GM23338 (cell line): ENCODE measurements around the gene SNAP25. TPM values are rescaled to one million over a fixed set of nuclear protein-coding genes. Genes with fewer than 3 reads are reported as not detected.

Source experiments
- ATAC-seq: fragments of 200-7000 bp; cut with Tn5 transposase; 3 replicates; pipeline ENCODE4 v1.9.1; 2020
- DNase-seq: peaks from one replicate; pipeline ENCODE4 v3.0.0-alpha.2; 2015; ENCODE audit warnings: low spot score
- H2AFZ ChIP-seq: fragments of 200-600 bp; sonication (generic); 2 replicates; pipeline ENCODE4 v1.8.0; 2016; ENCODE audit warnings: antibody characterized with exemption, mild to moderate bottlenecking, moderate library complexity
- H3F3A ChIP-seq: fragments of 200-600 bp; sonication (generic); replicated peaks from 2 replicates; pipeline ENCODE4 v1.8.0; 2017; ENCODE audit warnings: antibody characterized with exemption, mixed run types, low read depth
- H3K27ac ChIP-seq: fragments of 200-600 bp; sonication (generic); 2 replicates; pipeline ENCODE4 v1.6.1; 2016; ENCODE audit warnings: low read depth
- H3K27me3 ChIP-seq: fragments of 200-600 bp; sonication (generic); 2 replicates; pipeline ENCODE4 v1.8.0; 2016; ENCODE audit warnings: mild to moderate bottlenecking, mixed run types, moderate library complexity; ENCODE audit not compliant: insufficient read depth
- H3K36me3 ChIP-seq: fragments of 200-600 bp; sonication (generic); 2 replicates; pipeline ENCODE4 v1.8.0; 2016; ENCODE audit warnings: mild to moderate bottlenecking; ENCODE audit not compliant: insufficient read depth
- H3K4me1 ChIP-seq: fragments of 200-600 bp; sonication (generic); 2 replicates; pipeline ENCODE4 v1.8.0; 2016; ENCODE audit warnings: mild to moderate bottlenecking, moderate library complexity; ENCODE audit not compliant: insufficient read depth
- H3K4me2 ChIP-seq: fragments of 200-600 bp; sonication (generic); 2 replicates; pipeline ENCODE4 v1.7.1; 2017; ENCODE audit warnings: mixed run types
- H3K4me3 ChIP-seq: fragments of 200-600 bp; sonication (generic); 2 replicates; pipeline ENCODE4 v1.6.1; 2016; ENCODE audit warnings: mixed run types
- H3K79me2 ChIP-seq: fragments of 200-600 bp; sonication (generic); replicated peaks from 2 replicates; pipeline ENCODE4 v1.8.0; 2017; ENCODE audit warnings: mild to moderate bottlenecking; ENCODE audit not compliant: insufficient read depth
- H3K9me2 ChIP-seq: fragments of 200-600 bp; sonication (generic); 2 replicates; pipeline ENCODE4 v1.8.0; 2017; ENCODE audit not compliant: insufficient read depth
- H4K20me1 ChIP-seq: fragments of 200-600 bp; sonication (generic); replicated peaks from 2 replicates; pipeline ENCODE4 v1.8.0; 2017; ENCODE audit warnings: mild to moderate bottlenecking; ENCODE audit not compliant: insufficient read depth
- H3K27ac Mint-ChIP-seq: 2 replicates; pipeline ENCODE4 v1.8.0; 2020; ENCODE audit warnings: inconsistent platforms, mild to moderate bottlenecking, moderate library complexity, mixed read lengths
- H3K27me3 Mint-ChIP-seq: 3 replicates; pipeline ENCODE4 v1.8.0; 2022; ENCODE audit warnings: low read depth, mild to moderate bottlenecking, moderate library complexity, mixed read lengths, inconsistent platforms; ENCODE audit not compliant: insufficient read depth, poor library complexity
- H3K36me3 Mint-ChIP-seq: 3 replicates; pipeline ENCODE4 v1.8.0; 2021; ENCODE audit warnings: low read depth, mild to moderate bottlenecking, inconsistent platforms, moderate library complexity, mixed read lengths
- H3K4me1 Mint-ChIP-seq: 3 replicates; pipeline ENCODE4 v1.8.0; 2020; ENCODE audit warnings: mild to moderate bottlenecking, inconsistent platforms, mixed read lengths
- H3K4me3 Mint-ChIP-seq: 3 replicates; pipeline ENCODE4 v1.8.0; 2021; ENCODE audit warnings: moderate library complexity, mild to moderate bottlenecking, inconsistent platforms, mixed read lengths
- H3K9me3 Mint-ChIP-seq: 3 replicates; pipeline ENCODE4 v1.8.0; 2020; ENCODE audit warnings: moderate library complexity, mild to moderate bottlenecking, inconsistent platforms, mixed read lengths
- CREB1 ChIP-seq: fragments of 250-450 bp; sonication (Bioruptor Pico); IDR thresholded peaks from 2 replicates; pipeline ENCODE4 v1.5.0; 2020; ENCODE audit warnings: low read depth, mild to moderate bottlenecking, moderate library complexity
- EZH2 ChIP-seq: fragments of 200-600 bp; sonication (generic); IDR thresholded peaks from one replicate; pipeline ENCODE4 v1.8.0; 2017; ENCODE audit warnings: antibody characterized with exemption, mild to moderate bottlenecking, low read depth; ENCODE audit not compliant: unreplicated experiment
- JUNB ChIP-seq: IDR thresholded peaks from one replicate; pipeline ENCODE4 v1.6.1; 2016; ENCODE audit warnings: antibody characterized with exemption; ENCODE audit not compliant: unreplicated experiment
- NANOG ChIP-seq: IDR thresholded peaks from 2 replicates; pipeline ENCODE4 v1.6.1; 2016; ENCODE audit warnings: antibody characterized with exemption, borderline replicate concordance
- POLR2AphosphoS5 ChIP-seq: IDR thresholded peaks from 2 replicates; pipeline ENCODE4 v1.6.1; 2016; ENCODE audit warnings: antibody characterized with exemption, low read depth
- ZNF114 ChIP-seq: fragments of 250-450 bp; sonication (Bioruptor Pico); IDR thresholded peaks from 2 replicates; pipeline ENCODE4 v1.5.0; 2020; ENCODE audit warnings: mild to moderate bottlenecking, moderate library complexity
- polyA plus RNA-seq: library from polyadenylated mRNA; unstranded; fragments of >200 nt; fragmentation: Nextera tagmentation; extraction: Ambion mirVana; gene quantifications from 2 replicates; pipeline ENCODE4 v1.2.1, GENCODE V29; 2016
- total RNA-seq: library from RNA; depleted of rRNA; stranded (reverse); fragments of >200 nt; shearing (Covaris generic); gene quantifications from 2 replicates; pipeline ENCODE4 v1.2.3, GENCODE V29; 2014
- TF ChIP-seq, protein P1 (sequence below): fragments of 250-450 bp; sonication (Bioruptor Pico); IDR thresholded peaks from 2 replicates; pipeline ENCODE4 v1.5.0; 2020; ENCODE audit warnings: mild to moderate bottlenecking, moderate library complexity
- TF ChIP-seq, protein P2 (sequence below): IDR thresholded peaks from 2 replicates; pipeline ENCODE4 v1.6.1; 2016; ENCODE audit warnings: antibody characterized with exemption

The SNAP25 gene
- total and polyA plus RNA-seq, 2 experiments from 2014 or later = 0.82 to 1.3 TPM

DNA sequence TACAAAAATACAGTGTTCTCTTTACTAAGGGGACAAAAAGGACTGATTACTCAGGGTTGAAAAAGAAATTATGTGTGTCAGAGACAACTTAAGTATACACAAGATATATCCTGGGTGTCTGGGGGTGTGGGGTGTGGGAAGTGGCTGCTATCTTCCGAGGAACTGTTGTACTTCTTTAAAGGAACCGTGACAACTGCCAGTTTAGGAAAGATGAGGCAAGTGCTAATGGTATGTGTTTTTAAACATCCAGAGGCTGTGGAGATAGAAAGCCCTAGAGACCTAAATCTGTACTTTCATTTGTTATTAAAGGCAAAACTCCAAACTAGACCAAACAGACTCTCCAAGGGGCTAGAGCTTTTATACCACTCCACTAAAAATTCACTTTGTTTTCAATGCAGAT is 95.6 kb downstream of the SNAP25 start:
- Mint-ChIP-seq H3K27ac (0 out of 2 replicates have a peak overlapping the region, but pooled peaks have one; percentile 21), H3K27me3 (peaks cover 2% of the 10 kb centered on the region), H3K4me3 (no peak overlapping the region), H3K4me1 (peaks cover 25% of the 10 kb centered on the region), H3K36me3 (peaks cover 6% of the 10 kb centered on the region; the same call in 1 of the 3 replicates), H3K9me3 (peaks cover 19% of the 10 kb centered on the region)
- Histone ChIP-seq H3K4me2 (peak overlapping the region; percentile 59), H2AFZ (0 out of 2 replicates have a peak overlapping the region, but pooled peaks have one; percentile 10), H3K36me3 (peaks cover 3% of the 10 kb centered on the region; the same call in 1 of the 2 replicates), H3K9me2 (peaks cover 17% of the 10 kb centered on the region), H3K4me3 (no peak overlapping the region), H3K4me1 (peaks cover 25% of the 10 kb centered on the region), H3K79me2 (no peaks in the 10 kb centered on the region), H3F3A (no peaks in the 10 kb centered on the region), H4K20me1 (no peaks in the 10 kb centered on the region), H3K27me3 (no peaks in the 10 kb centered on the region), H3K27ac (no peak overlapping the region)
- ATAC-seq (no peak), DNase-seq (no peak)
- TF ChIP-seq EZH2 = no peak
- TF ChIP-seq POLR2AphosphoS5 = no peak
- TF ChIP-seq, protein P1, sequence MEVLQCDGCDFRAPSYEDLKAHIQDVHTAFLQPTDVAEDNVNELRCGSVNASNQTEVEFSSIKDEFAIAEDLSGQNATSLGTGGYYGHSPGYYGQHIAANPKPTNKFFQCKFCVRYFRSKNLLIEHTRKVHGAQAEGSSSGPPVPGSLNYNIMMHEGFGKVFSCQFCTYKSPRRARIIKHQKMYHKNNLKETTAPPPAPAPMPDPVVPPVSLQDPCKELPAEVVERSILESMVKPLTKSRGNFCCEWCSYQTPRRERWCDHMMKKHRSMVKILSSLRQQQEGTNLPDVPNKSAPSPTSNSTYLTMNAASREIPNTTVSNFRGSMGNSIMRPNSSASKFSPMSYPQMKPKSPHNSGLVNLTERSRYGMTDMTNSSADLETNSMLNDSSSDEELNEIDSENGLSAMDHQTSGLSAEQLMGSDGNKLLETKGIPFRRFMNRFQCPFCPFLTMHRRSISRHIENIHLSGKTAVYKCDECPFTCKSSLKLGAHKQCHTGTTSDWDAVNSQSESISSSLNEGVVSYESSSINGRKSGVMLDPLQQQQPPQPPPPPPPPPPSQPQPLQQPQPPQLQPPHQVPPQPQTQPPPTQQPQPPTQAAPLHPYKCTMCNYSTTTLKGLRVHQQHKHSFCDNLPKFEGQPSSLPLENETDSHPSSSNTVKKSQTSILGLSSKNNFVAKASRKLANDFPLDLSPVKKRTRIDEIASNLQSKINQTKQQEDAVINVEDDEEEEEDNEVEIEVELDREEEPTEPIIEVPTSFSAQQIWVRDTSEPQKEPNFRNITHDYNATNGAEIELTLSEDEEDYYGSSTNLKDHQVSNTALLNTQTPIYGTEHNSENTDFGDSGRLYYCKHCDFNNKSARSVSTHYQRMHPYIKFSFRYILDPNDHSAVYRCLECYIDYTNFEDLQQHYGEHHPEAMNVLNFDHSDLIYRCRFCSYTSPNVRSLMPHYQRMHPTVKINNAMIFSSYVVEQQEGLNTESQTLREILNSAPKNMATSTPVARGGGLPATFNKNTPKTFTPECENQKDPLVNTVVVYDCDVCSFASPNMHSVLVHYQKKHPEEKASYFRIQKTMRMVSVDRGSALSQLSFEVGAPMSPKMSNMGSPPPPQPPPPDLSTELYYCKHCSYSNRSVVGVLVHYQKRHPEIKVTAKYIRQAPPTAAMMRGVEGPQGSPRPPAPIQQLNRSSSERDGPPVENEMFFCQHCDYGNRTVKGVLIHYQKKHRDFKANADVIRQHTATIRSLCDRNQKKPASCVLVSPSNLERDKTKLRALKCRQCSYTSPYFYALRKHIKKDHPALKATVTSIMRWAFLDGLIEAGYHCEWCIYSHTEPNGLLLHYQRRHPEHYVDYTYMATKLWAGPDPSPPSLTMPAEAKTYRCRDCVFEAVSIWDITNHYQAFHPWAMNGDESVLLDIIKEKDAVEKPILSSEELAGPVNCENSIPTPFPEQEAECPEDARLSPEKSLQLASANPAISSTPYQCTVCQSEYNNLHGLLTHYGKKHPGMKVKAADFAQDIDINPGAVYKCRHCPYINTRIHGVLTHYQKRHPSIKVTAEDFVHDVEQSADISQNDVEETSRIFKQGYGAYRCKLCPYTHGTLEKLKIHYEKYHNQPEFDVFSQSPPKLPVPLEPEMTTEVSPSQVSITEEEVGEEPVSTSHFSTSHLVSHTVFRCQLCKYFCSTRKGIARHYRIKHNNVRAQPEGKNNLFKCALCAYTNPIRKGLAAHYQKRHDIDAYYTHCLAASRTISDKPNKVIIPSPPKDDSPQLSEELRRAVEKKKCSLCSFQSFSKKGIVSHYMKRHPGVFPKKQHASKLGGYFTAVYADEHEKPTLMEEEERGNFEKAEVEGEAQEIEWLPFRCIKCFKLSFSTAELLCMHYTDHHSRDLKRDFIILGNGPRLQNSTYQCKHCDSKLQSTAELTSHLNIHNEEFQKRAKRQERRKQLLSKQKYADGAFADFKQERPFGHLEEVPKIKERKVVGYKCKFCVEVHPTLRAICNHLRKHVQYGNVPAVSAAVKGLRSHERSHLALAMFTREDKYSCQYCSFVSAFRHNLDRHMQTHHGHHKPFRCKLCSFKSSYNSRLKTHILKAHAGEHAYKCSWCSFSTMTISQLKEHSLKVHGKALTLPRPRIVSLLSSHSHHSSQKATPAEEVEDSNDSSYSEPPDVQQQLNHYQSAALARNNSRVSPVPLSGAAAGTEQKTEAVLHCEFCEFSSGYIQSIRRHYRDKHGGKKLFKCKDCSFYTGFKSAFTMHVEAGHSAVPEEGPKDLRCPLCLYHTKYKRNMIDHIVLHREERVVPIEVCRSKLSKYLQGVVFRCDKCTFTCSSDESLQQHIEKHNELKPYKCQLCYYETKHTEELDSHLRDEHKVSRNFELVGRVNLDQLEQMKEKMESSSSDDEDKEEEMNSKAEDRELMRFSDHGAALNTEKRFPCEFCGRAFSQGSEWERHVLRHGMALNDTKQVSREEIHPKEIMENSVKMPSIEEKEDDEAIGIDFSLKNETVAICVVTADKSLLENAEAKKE (CRISPR knock-in tag) = no peak
- no peak for TF ChIP-seq CREB1 (CRISPR knock-in tag)
- no peak for TF ChIP-seq JUNB
- TF ChIP-seq, protein P2, sequence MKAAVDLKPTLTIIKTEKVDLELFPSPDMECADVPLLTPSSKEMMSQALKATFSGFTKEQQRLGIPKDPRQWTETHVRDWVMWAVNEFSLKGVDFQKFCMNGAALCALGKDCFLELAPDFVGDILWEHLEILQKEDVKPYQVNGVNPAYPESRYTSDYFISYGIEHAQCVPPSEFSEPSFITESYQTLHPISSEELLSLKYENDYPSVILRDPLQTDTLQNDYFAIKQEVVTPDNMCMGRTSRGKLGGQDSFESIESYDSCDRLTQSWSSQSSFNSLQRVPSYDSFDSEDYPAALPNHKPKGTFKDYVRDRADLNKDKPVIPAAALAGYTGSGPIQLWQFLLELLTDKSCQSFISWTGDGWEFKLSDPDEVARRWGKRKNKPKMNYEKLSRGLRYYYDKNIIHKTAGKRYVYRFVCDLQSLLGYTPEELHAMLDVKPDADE = no peak
- TF ChIP-seq ZNF114 (CRISPR knock-in tag) = no peak
- no peak for TF ChIP-seq NANOG
